ENCODE data around the gene FKBP7.

The FKBP7 gene

GRCh38 chr2:178512484-178512883, 34.1 kb upstream of the FKBP7 start:
- Histone ChIP-seq H3K4me3 (ENCODE audit: low read depth in 1 of 2, low read length in 2 of 2) (no peak overlapping the region), H3K9me3 (ENCODE audit: control insufficient read depth in 1 of 2, low read length in 2 of 2) (no peaks in the 10 kb centered on the region), H3K36me3 (ENCODE audit: control insufficient read depth in 1 of 2, insufficient read depth in 2 of 2, low read length in 2 of 2) (peaks cover 5 to 23% of the 10 kb centered on the region in 2 donors), H3K27ac (ENCODE audit: low read length) (no peak overlapping the region), H3K4me1 (ENCODE audit: control insufficient read depth in 1 of 2, insufficient read depth in 2 of 2, low read length in 2 of 2) (no peaks in the 10 kb centered on the region), H3K27me3 (ENCODE audit: low read depth, low read length) (no peaks in the 10 kb centered on the region)

GRCh38 chr2:178510384-178510783, 32.0 kb upstream of the FKBP7 start:
- peaks cover 5 to 22% of the 10 kb centered on the region in 2 donors for H3K36me3 ChIP-seq (ENCODE audit: control insufficient read depth in 1 of 2, insufficient read depth in 2 of 2, low read length in 2 of 2)
- H3K9me3 ChIP-seq (ENCODE audit: control insufficient read depth in 1 of 2, low read length in 2 of 2), result no peaks in the 10 kb centered on the region
- no peak overlapping the region for H3K27ac ChIP-seq (ENCODE audit: low read length)
- no peak overlapping the region for H3K4me3 ChIP-seq (ENCODE audit: low read depth in 1 of 2, low read length in 2 of 2)
- no peaks in the 10 kb centered on the region for H3K4me1 ChIP-seq (ENCODE audit: control insufficient read depth in 1 of 2, insufficient read depth in 2 of 2, low read length in 2 of 2)
- H3K27me3 ChIP-seq (ENCODE audit: low read depth, low read length), result no peaks in the 10 kb centered on the region

DNA sequence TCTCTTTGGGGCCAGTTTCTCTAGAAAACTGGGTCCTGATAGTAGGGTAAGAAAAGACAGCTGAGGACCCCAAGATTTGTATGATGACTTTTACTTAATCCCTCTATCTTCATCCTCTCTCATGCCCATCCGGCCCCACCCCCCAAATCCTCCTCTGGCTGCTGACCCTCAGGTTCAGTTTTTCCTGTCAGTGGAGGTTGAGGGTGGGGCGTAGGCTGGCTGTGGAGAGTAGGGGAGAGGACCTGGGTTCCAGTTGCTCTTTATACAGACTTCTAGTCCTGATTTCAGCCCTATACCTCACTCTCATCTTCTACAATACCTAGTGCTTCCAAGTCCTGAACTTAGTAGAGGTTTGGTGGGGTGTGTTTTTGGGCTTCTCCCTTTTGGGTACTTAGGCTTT, 30.2 kb upstream of the FKBP7 start:
- Histone ChIP-seq H3K27ac (ENCODE audit: low read length) (no peak overlapping the region), H3K4me3 (ENCODE audit: low read depth in 1 of 2, low read length in 2 of 2) (no peak overlapping the region), H3K27me3 (ENCODE audit: low read depth, low read length) (no peaks in the 10 kb centered on the region), H3K36me3 (ENCODE audit: control insufficient read depth in 1 of 2, insufficient read depth in 2 of 2, low read length in 2 of 2) (peaks cover 8 to 32% of the 10 kb centered on the region in 2 donors), H3K4me1 (ENCODE audit: control insufficient read depth in 1 of 2, insufficient read depth in 2 of 2, low read length in 2 of 2) (no peaks in the 10 kb centered on the region), H3K9me3 (ENCODE audit: control insufficient read depth in 1 of 2, low read length in 2 of 2) (no peaks in the 10 kb centered on the region)

DNA sequence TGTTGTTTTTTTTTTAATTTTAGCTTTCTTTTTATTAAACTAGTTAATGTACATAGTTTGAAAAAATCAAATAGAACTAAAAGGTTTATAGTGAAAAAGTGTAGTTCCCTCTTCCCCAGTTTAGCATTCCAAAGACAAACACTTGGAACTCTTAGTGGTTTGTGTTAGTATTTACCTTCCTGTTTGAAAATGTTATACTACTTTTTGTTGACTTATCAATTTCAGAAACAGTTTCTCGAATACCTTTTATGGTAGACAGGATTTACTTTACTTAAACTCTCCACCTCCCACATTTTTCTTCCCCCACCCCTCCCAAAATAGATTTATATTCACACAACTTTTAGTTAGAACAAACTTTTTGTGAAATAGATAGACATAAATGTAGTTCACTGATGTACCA, 28.5 kb upstream of the FKBP7 start:
- H3K27ac ChIP-seq (ENCODE audit: low read length), result no peak overlapping the region
- no peak overlapping the region for H3K4me3 ChIP-seq (ENCODE audit: low read depth in 1 of 2, low read length in 2 of 2)
- no peaks in the 10 kb centered on the region for H3K27me3 ChIP-seq (ENCODE audit: low read depth, low read length)
- H3K36me3 ChIP-seq (ENCODE audit: control insufficient read depth in 1 of 2, insufficient read depth in 2 of 2, low read length in 2 of 2), result peaks cover 21 to 41% of the 10 kb centered on the region in 2 donors
- no peaks in the 10 kb centered on the region for H3K4me1 ChIP-seq (ENCODE audit: control insufficient read depth in 1 of 2, insufficient read depth in 2 of 2, low read length in 2 of 2)
- H3K9me3 ChIP-seq (ENCODE audit: control insufficient read depth in 1 of 2, low read length in 2 of 2), result no peaks in the 10 kb centered on the region

DNA sequence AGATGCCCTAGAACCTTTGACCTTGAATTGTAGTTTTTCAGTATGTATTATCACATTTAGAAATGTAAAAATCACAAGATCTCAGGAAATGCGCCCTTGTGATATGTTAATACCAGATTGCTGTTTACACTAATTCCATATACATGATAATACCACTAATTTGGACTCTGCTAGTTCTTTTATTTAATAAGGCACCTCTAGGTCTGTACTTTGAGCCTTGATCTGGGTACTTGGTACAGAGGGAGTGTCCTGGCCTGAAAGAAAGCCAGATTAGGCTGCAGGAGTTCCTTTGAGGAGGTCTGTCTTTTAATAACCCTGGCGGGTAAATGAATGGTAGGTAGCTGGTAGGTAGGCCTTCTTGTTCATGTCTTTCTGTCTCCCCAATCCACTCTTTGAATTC, 28.1 kb upstream of the FKBP7 start:
- Histone ChIP-seq H3K4me1 (ENCODE audit: control insufficient read depth in 1 of 2, insufficient read depth in 2 of 2, low read length in 2 of 2) (no peaks in the 10 kb centered on the region), H3K4me3 (ENCODE audit: low read depth in 1 of 2, low read length in 2 of 2) (no peak overlapping the region), H3K9me3 (ENCODE audit: control insufficient read depth in 1 of 2, low read length in 2 of 2) (no peaks in the 10 kb centered on the region), H3K27ac (ENCODE audit: low read length) (no peak overlapping the region), H3K36me3 (ENCODE audit: control insufficient read depth in 1 of 2, insufficient read depth in 2 of 2, low read length in 2 of 2) (peaks cover 22 to 41% of the 10 kb centered on the region in 2 donors), H3K27me3 (ENCODE audit: low read depth, low read length) (no peaks in the 10 kb centered on the region)

- H3K9me3 ChIP-seq (ENCODE audit: control insufficient read depth in 1 of 2, low read length in 2 of 2), result no peaks in the 10 kb centered on the region
- H3K4me3 ChIP-seq (ENCODE audit: low read depth in 1 of 2, low read length in 2 of 2), result no peak overlapping the region
- H3K36me3 ChIP-seq (ENCODE audit: control insufficient read depth in 1 of 2, insufficient read depth in 2 of 2, low read length in 2 of 2), result peaks cover 26 to 43% of the 10 kb centered on the region in 2 donors
- H3K4me1 ChIP-seq (ENCODE audit: control insufficient read depth in 1 of 2, insufficient read depth in 2 of 2, low read length in 2 of 2), result no peaks in the 10 kb centered on the region
- H3K27me3 ChIP-seq (ENCODE audit: low read depth, low read length), result no peaks in the 10 kb centered on the region
- no peak overlapping the region for H3K27ac ChIP-seq (ENCODE audit: low read length)
Observed at GRCh38 chr2:178506101-178506500, 27.7 kb upstream of the FKBP7 start.

DNA sequence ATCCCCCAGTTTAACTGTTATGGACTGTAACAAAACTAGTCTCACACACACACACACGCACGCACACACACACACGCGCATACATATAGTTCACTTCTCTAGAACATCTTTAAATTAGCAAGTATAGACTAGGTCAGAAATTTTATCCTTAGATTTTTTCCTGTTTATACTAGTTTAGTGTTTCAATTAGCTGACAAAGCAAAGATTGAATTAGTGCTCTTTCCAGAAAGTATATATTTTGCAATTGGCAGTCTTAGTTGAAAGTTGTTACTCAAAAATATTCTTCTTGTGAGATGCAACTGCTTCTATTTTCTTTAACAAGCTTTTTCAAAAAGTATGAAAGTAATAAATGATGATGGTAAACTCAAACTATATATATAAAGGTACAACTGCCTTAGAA, 24.4 kb upstream of the FKBP7 start:
- Histone ChIP-seq H3K4me3 (ENCODE audit: low read depth in 1 of 2, low read length in 2 of 2) (no peak overlapping the region), H3K27ac (ENCODE audit: low read length) (no peak overlapping the region), H3K36me3 (ENCODE audit: control insufficient read depth in 1 of 2, insufficient read depth in 2 of 2, low read length in 2 of 2) (peaks cover 44 to 62% of the 10 kb centered on the region in 2 donors), H3K27me3 (ENCODE audit: low read depth, low read length) (no peaks in the 10 kb centered on the region), H3K4me1 (ENCODE audit: control insufficient read depth in 1 of 2, insufficient read depth in 2 of 2, low read length in 2 of 2) (no peaks in the 10 kb centered on the region), H3K9me3 (ENCODE audit: control insufficient read depth in 1 of 2, low read length in 2 of 2) (no peaks in the 10 kb centered on the region)

- Histone ChIP-seq H3K9me3 (ENCODE audit: control insufficient read depth in 1 of 2, low read length in 2 of 2) (no peaks in the 10 kb centered on the region), H3K27me3 (ENCODE audit: low read depth, low read length) (no peaks in the 10 kb centered on the region), H3K4me3 (ENCODE audit: low read depth in 1 of 2, low read length in 2 of 2) (no peak overlapping the region), H3K27ac (ENCODE audit: low read length) (no peak overlapping the region), H3K4me1 (ENCODE audit: control insufficient read depth in 1 of 2, insufficient read depth in 2 of 2, low read length in 2 of 2) (no peaks in the 10 kb centered on the region), H3K36me3 (ENCODE audit: control insufficient read depth in 1 of 2, insufficient read depth in 2 of 2, low read length in 2 of 2) (peaks cover 57 to 80% of the 10 kb centered on the region in 2 donors)
Observed at GRCh38 chr2:178499640-178500039, 21.2 kb upstream of the FKBP7 start.

GRCh38 chr2:178498137-178498536, 19.7 kb upstream of the FKBP7 start:
- Histone ChIP-seq H3K9me3 (ENCODE audit: control insufficient read depth in 1 of 2, low read length in 2 of 2) (no peaks in the 10 kb centered on the region), H3K4me3 (ENCODE audit: low read depth in 1 of 2, low read length in 2 of 2) (no peak overlapping the region), H3K4me1 (ENCODE audit: control insufficient read depth in 1 of 2, insufficient read depth in 2 of 2, low read length in 2 of 2) (no peaks in the 10 kb centered on the region), H3K27me3 (ENCODE audit: low read depth, low read length) (no peaks in the 10 kb centered on the region), H3K36me3 (ENCODE audit: control insufficient read depth in 1 of 2, insufficient read depth in 2 of 2, low read length in 2 of 2) (peaks cover 64 to 79% of the 10 kb centered on the region in 2 donors), H3K27ac (ENCODE audit: low read length) (no peak overlapping the region)

DNA sequence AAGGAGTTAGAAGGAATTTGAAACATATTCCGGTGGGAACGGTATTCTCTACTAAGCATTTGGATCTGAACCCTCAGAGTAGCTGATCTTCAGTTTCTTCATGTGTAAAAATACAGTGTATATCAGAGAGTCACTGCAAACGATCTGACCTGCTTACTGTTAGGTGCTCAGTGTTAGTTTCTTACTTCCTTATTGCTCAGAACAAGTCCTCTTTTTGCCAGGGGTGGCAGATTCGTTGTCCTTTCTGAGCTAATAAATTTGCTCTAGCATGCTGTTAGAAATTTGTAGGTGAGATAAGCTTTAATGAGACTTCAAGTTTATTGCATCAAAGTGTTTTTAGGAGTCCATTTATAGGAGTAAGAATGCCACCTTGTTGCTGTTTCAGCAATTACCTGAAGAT, 17.6 kb upstream of the FKBP7 start:
- Histone ChIP-seq H3K27ac (ENCODE audit: low read length) (no peak overlapping the region), H3K9me3 (ENCODE audit: control insufficient read depth in 1 of 2, low read length in 2 of 2) (no peaks in the 10 kb centered on the region), H3K36me3 (ENCODE audit: control insufficient read depth in 1 of 2, insufficient read depth in 2 of 2, low read length in 2 of 2) (peaks cover 52 to 66% of the 10 kb centered on the region in 2 donors), H3K27me3 (ENCODE audit: low read depth, low read length) (no peaks in the 10 kb centered on the region), H3K4me3 (ENCODE audit: low read depth in 1 of 2, low read length in 2 of 2) (no peak overlapping the region), H3K4me1 (ENCODE audit: control insufficient read depth in 1 of 2, insufficient read depth in 2 of 2, low read length in 2 of 2) (no peaks in the 10 kb centered on the region)

DNA sequence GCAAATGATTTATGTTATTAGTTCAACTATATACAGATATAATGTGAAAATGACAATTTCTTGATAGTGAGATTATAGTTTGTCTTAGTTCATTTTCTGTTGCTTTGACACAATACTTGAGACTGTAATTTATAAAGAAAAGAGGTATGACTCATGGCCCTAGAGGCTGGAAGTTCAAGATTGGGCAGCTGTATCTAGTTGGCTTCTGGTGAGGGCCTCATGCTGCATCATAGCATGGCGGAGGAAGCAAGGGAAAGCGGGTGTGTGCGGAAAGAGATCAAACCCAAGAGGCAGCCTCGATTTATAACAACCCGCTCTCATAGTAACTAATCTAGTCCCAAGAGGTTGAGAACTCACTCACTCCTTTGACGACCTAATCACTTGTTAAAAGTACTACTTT, 13.2 kb upstream of the FKBP7 start:
- no peak overlapping the region for H3K4me3 ChIP-seq (ENCODE audit: low read depth in 1 of 2, low read length in 2 of 2)
- H3K36me3 ChIP-seq (ENCODE audit: control insufficient read depth in 1 of 2, insufficient read depth in 2 of 2, low read length in 2 of 2), result peaks cover 38 to 52% of the 10 kb centered on the region in 2 donors
- H3K4me1 ChIP-seq (ENCODE audit: control insufficient read depth in 1 of 2, insufficient read depth in 2 of 2, low read length in 2 of 2), result no peaks in the 10 kb centered on the region

GRCh38 chr2:178485356-178485755, 7.0 kb upstream of the FKBP7 start:
- Histone ChIP-seq H3K9me3 (ENCODE audit: control insufficient read depth in 1 of 2, low read length in 2 of 2) (no peaks in the 10 kb centered on the region), H3K4me3 (ENCODE audit: low read depth in 1 of 2, low read length in 2 of 2) (no peak overlapping the region), H3K27me3 (ENCODE audit: low read depth, low read length) (no peaks in the 10 kb centered on the region), H3K27ac (ENCODE audit: low read length) (no peak overlapping the region), H3K4me1 (ENCODE audit: control insufficient read depth in 1 of 2, insufficient read depth in 2 of 2, low read length in 2 of 2) (peaks cover 20 to 36% of the 10 kb centered on the region in 2 donors), H3K36me3 (ENCODE audit: control insufficient read depth in 1 of 2, insufficient read depth in 2 of 2, low read length in 2 of 2) (peaks cover 5 to 14% of the 10 kb centered on the region in 2 donors)

More for the DNA sequence above, 13.2 kb upstream of the FKBP7 start:
- Histone ChIP-seq H3K27me3 (ENCODE audit: low read depth, low read length) (no peaks in the 10 kb centered on the region), H3K27ac (ENCODE audit: low read length) (no peak overlapping the region), H3K9me3 (ENCODE audit: control insufficient read depth in 1 of 2, low read length in 2 of 2) (no peaks in the 10 kb centered on the region)

Measured in muscle layer of duodenum (tissue), 2 donors.